GM12878 (cell line): ENCODE data around the gene GPC3. TPM values are rescaled to one million over a fixed set of nuclear protein-coding genes. Genes with fewer than 3 reads are reported as not detected.

Experiments used
- ATAC-seq: fragments of 200-7000 bp; cut with Tn5 transposase; 3 replicates; pipeline ENCODE4 v1.9.1; 2020; ENCODE audit warnings: mild to moderate bottlenecking, moderate library complexity
- BruUV-seq: library from RNA; stranded (reverse); fragments of 400-500 nt; replicated peaks from 2 replicates; lab custom pipeline; 2021; lab: Mats Ljungman, UMichigan
- CTCF ChIA-PET: fragments of 300-600 bp; sonication (Branson Sonifier 250); formaldehyde crosslinking; extraction: SDS; loops from one replicate; lab custom pipeline; 2021; ENCODE audit warnings: inconsistent platforms; lab: Yijun Ruan, JAX
- POLR2A ChIA-PET: fragments of 350-600 bp; formaldehyde crosslinking; extraction: SDS; loops from one replicate; lab custom pipeline; 2021; ENCODE audit warnings: inconsistent platforms; lab: Charles Lee
- RAD21 ChIA-PET: fragments of 300-600 bp; sonication (Branson Sonifier 250); formaldehyde crosslinking; loops from one replicate; lab custom pipeline; 2023; ENCODE audit warnings: antibody characterized with exemption; ENCODE audit not compliant: unreplicated experiment; lab: Charles Lee
- SMC1A ChIA-PET: fragments of 300-600 bp; sonication (Branson Sonifier 250); formaldehyde crosslinking; loops from one replicate; lab custom pipeline; 2023; ENCODE audit not compliant: unreplicated experiment, uncharacterized antibody; lab: Charles Lee
- DNase-seq: peaks from one replicate; pipeline ENCODE4 v3.0.0-alpha.2; 2011; ENCODE audit warnings: low read depth, low spot score
- FAIRE-seq: peaks from 3 replicates; lab custom pipeline; 2011; peaks lifted over from hg19 to GRCh38; lab: Jason Lieb, UNC
- H2AFZ ChIP-seq: 2 replicates; pipeline ENCODE4 v1.6.0; 2011; ENCODE audit warnings: low read depth, low read length, control low read depth; ENCODE audit not compliant: control insufficient read depth
- H3K27ac ChIP-seq: 2 replicates; pipeline ENCODE4 v1.5.1; 2011; ENCODE audit warnings: control low read depth; ENCODE audit not compliant: control insufficient read depth, insufficient read depth
- H3K27me3 ChIP-seq, 2 experiments: replicated peaks in 1 of 2; 2 replicates each; pipeline versions ENCODE4 v1.6.0 to v1.6.1; 2011; ENCODE audit warnings: low read length in 1 of 2; ENCODE audit not compliant: control insufficient read depth in 2 of 2, insufficient read depth in 2 of 2
- H3K36me3 ChIP-seq, 2 experiments: 2 replicates each; pipeline ENCODE4 v1.5.1; 2011; ENCODE audit warnings: low read length in 1 of 2; ENCODE audit not compliant: control insufficient read depth in 2 of 2, insufficient read depth in 2 of 2
- H3K4me1 ChIP-seq: 2 replicates; pipeline ENCODE4 v1.6.1; 2011; ENCODE audit warnings: mild to moderate bottlenecking, low read length, moderate library complexity, mixed read lengths; ENCODE audit not compliant: control insufficient read depth, insufficient read depth
- H3K4me2 ChIP-seq: 2 replicates; pipeline ENCODE4 v1.6.0; 2011; ENCODE audit warnings: control low read depth; ENCODE audit not compliant: control insufficient read depth, insufficient read depth
- H3K4me3 ChIP-seq: fragments of 200-600 bp; sonication (generic); 2 replicates; pipeline ENCODE4 v1.5.1; 2016
- H3K79me2 ChIP-seq: 2 replicates; pipeline ENCODE4 v1.6.0; 2011; ENCODE audit warnings: low read length; ENCODE audit not compliant: control insufficient read depth, insufficient read depth
- H3K9ac ChIP-seq: 2 replicates; pipeline ENCODE4 v1.8.0; 2011; ENCODE audit warnings: low read length, control low read depth, mixed read lengths; ENCODE audit not compliant: control insufficient read depth, insufficient read depth
- H3K9me3 ChIP-seq: replicated peaks from 3 replicates; pipeline ENCODE4 v1.5.1; 2011; ENCODE audit warnings: mild to moderate bottlenecking, low read length; ENCODE audit not compliant: control insufficient read depth, insufficient read depth
- H4K20me1 ChIP-seq: 2 replicates; pipeline ENCODE4 v1.6.0; 2011; ENCODE audit not compliant: control insufficient read depth, insufficient read depth
- ATF3 ChIP-seq: IDR thresholded peaks from 2 replicates; pipeline ENCODE4 v1.6.1; 2011; ENCODE audit warnings: low read depth, mild to moderate bottlenecking, low read length, moderate library complexity, borderline replicate concordance; ENCODE audit errors: extremely low read depth
- RB1 ChIP-seq: fragments of 450-650 bp; formaldehyde crosslinking; IDR thresholded peaks from 2 replicates; pipeline ENCODE4 v1.6.1; 2017; ENCODE audit warnings: mild to moderate bottlenecking, borderline replicate concordance
- STAT3 ChIP-seq: IDR thresholded peaks from 2 replicates; pipeline ENCODE4 v1.6.1; 2011; ENCODE audit warnings: low read depth, low read length, improper control_type of control experiment
- WGBS: methylation state at CpG from one replicate; pipeline ENCODE4 v1.1.6; 2016; ENCODE audit warnings: low lambda C conversion rate; ENCODE audit not compliant: insufficient replicate concordance, insufficient coverage; ENCODE audit errors: missing lambda C conversion rate; 5-methylcytosine and 5-hydroxymethylcytosine counted together
- in situ Hi-C: fragments of 300-500 bp; cut with MboI; formaldehyde crosslinking; loops from 9 replicates; pipeline ENCODE4 v1.14.3; 2018; ENCODE audit warnings: mixed read lengths
- intact Hi-C: fragments of 100-400 bp; cut with micrococcal nuclease; formaldehyde crosslinking; loops from one replicate; pipeline ENCODE4 v1.14.2; 2022; ENCODE audit not compliant: unreplicated experiment
- polyA plus RNA-seq, 11 experiments: library from polyadenylated mRNA; depleted of rRNA in 4 of 11; unstranded in 6 of 11; stranded (reverse) in 5 of 11; fragments of >200 nt; fragmentation: Nextera tagmentation in 4 of 11; fragmentation: Illumina TruSeq in 1 of 11; extraction: Ambion mirVana in 4 of 11; extraction: Trizol in 1 of 11; gene quantifications; 1 replicate in 1 of 11; 2 replicates in 10 of 11; pipeline versions ENCODE4 v1.2.1 to v1.2.3, GENCODE V29; 2011 to 2016; ENCODE audit warnings: inconsistent platforms in 2 of 11, missing spikeins in 2 of 11, low read depth in 1 of 11
- total RNA-seq, 4 experiments: library from RNA; depleted of rRNA in 3 of 4; stranded (reverse); fragments of >200 nt in 3 of 4; fragmentation: Illumina TruSeq in 1 of 4; extraction: Trizol in 1 of 4; gene quantifications; 2 replicates each; pipeline versions ENCODE4 v1.2.1 to v1.2.3, GENCODE V29; 2013 to 2021

Gene GPC3
- total and polyA plus RNA-seq, 10 of the 15 experiments (the other 5 are each of a cell fraction or from before 2014, with no cell fraction given), result 0.09 to 0.82 TPM; not detected in 8

DNA sequence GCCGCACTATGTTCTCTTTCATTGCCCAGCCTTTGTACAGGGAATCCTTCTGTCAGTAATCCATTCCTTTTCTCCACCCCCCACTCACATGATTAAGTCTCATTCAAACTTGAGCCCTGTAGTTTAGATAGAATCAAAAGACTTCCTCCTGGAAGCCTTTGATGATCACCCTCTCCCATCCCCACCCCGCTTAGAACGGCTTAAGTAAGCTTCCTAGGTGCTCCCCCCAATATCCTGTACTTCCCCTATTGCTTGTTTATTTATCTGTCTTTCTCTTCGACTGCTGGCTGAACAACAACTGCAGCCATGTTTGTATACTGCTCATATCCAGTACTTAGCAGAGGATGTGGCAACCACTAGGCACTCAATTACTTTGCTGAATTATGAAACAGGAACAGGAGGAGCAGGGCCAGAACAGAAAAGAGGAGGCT is 38.5 kb upstream of the GPC3 start:
- POLR2A ChIA-PET, result no interaction called here
- Histone ChIP-seq H3K27me3 (no peaks in the 10 kb centered on the region; a peak in 1 of 4 replicates), H3K9me3 (no peaks in the 10 kb centered on the region), H3K27ac (no peak overlapping the region), H3K9ac (no peak overlapping the region), H4K20me1 (no peaks in the 10 kb centered on the region), H3K4me1 (no peaks in the 10 kb centered on the region), H2AFZ (no peak overlapping the region), H3K4me3 (no peak overlapping the region), H3K4me2 (no peak overlapping the region), H3K79me2 (no peaks in the 10 kb centered on the region), H3K36me3 (no peaks in the 10 kb centered on the region)
- no TSS peak for BruUV-seq
- DNase-seq (no peak), FAIRE-seq (no peak), ATAC-seq (no peak)
- intact Hi-C loops (no loop called here), in situ Hi-C loops (no loop called here)
- TF ChIP-seq RB1, result no peak
- no peak for TF ChIP-seq STAT3
- RAD21 ChIA-PET, result no interaction called here
- 8% methylated on average over 4 of the region's 4 CpGs for WGBS
- CTCF ChIA-PET, result interaction anchor here (1.4 kb wide), 1 partner anchor 232 kb away, joined by 4 read pairs; no protein-coding TSS in a partner anchor
- SMC1A ChIA-PET, result no interaction called here

DNA sequence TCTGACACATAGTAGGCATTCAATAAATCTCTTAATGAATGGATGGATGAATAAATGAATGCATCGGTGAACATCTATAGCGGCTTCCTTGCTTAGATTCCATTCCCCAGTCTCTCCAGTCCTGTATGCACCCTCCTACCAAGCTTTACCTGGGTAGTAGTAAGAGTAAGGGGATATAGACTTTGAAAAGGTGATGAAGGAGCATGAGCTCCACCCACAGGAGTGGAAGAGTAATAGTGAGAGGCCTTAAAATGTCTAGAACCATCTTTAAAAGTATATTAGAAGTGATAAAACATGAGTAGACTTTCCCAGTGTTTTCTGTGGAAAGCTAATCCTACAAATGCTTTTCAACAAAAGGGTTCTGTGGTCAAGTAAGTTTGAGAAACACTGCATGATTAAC is 35.5 kb upstream of the GPC3 start:
- ChIA-PET RAD21 (interaction anchor here (0.7 to 1.2 kb wide), 2 partner anchors 181 to 229 kb away, joined by 3 to 4 read pairs; no protein-coding TSS in a partner anchor), CTCF (interaction anchor here (0.6 to 1.5 kb wide), 5 partner anchors 12 to 413 kb away, joined by 3 to 4 read pairs (median 3); no protein-coding TSS in a partner anchor), SMC1A (interaction anchor here (2.2 kb wide), 1 partner anchor 229 kb away, joined by 8 read pairs; no protein-coding TSS in a partner anchor), POLR2A (no interaction called here)
- FAIRE-seq, result no peak
- H3K27me3 ChIP-seq, result no peaks in the 10 kb centered on the region
- H3K79me2 ChIP-seq, result no peaks in the 10 kb centered on the region
- no TSS peak for BruUV-seq
- H3K4me2 ChIP-seq, result no peak overlapping the region
- no peak for TF ChIP-seq ATF3
- no peak for ATAC-seq
- intact Hi-C loops (no loop called here), in situ Hi-C loops (no loop called here)
- no peaks in the 10 kb centered on the region for H3K9me3 ChIP-seq
- 65% methylated on average over 2 of the region's 2 CpGs for WGBS
- H4K20me1 ChIP-seq, result no peaks in the 10 kb centered on the region
- no peak for DNase-seq
- H3K4me1 ChIP-seq, result no peaks in the 10 kb centered on the region
- no peak overlapping the region for H3K9ac ChIP-seq
- no peak overlapping the region for H3K4me3 ChIP-seq
- H3K27ac ChIP-seq, result no peak overlapping the region
- H2AFZ ChIP-seq, result no peak overlapping the region
- no peaks in the 10 kb centered on the region for H3K36me3 ChIP-seq
